ENCODE results near the gene E4F1. TPM values are rescaled to one million over a fixed set of nuclear protein-coding genes. Genes with fewer than 3 reads are reported as not detected.

E4F1 gene
- total and polyA plus RNA-seq, 2 of the 8 experiments (the other 6 are each of a cell fraction or from before 2014, with no cell fraction given) = 22.2 to 27.0 TPM

DNA sequence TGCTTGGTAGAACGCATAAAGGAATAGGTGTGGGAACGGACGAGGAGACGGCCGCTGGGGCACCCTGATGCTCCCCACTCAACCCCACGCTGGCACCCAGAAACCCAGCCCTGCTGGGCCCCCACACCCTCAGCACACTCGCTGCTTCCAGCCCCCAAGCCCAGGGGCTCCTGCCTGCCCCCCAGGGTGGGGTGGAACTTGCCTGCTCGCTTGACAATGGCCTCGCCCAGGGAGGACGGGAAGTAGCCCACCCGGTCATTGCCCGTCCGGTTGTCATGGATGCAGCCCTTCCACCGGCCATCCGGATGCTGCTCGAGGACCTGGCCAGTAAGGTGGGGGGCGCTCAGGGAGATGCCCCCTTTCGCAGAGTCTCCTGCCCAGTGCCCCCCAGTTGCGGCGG is 36.9 kb upstream of the E4F1 start:
- no peak overlapping the region for H2AK5ac ChIP-seq (ENCODE audit: low read depth, low read length)
- DNase-seq (ENCODE audit: low read depth in 1 of 2, low spot score in 2 of 2) = no peak
- peaks cover 0 to 6% of the 10 kb centered on the region in 2 experiments for H4K20me1 ChIP-seq (replicated peaks in 1 of 2; ENCODE audit: control insufficient read depth in 1 of 2, insufficient read depth in 2 of 2, low read length in 2 of 2)
- no peaks in the 10 kb centered on the region for H3K79me1 ChIP-seq (ENCODE audit: low read depth, low read length)
- WGBS, 2 experiments (ENCODE audit: extremely low coverage in 1 of 2, insufficient coverage in 1 of 2, insufficient read length in 1 of 2, insufficient replicate concordance in 2 of 2, low coverage in 1 of 2, low lambda C conversion rate in 2 of 2, missing lambda C conversion rate in 1 of 2) = 94% methylated on average over 15 of the region's 20 CpGs; no CpG with 5 or more reads in 1 of the 2 experiments
- no peak overlapping the region for H2AFZ ChIP-seq (ENCODE audit: low read length)
- peak overlapping the region; percentile 51; the same call in 1 of the 2 replicates for H4K8ac ChIP-seq (ENCODE audit: extremely low read depth, insufficient read depth, low read length)
- no peaks in the 10 kb centered on the region for H3K79me2 ChIP-seq (ENCODE audit: control insufficient read depth in 1 of 2, insufficient read depth in 2 of 2, low read length in 2 of 2)
- no peak overlapping the region for H4K91ac ChIP-seq (replicated peaks; ENCODE audit: insufficient read length, low read length)
- H3K4me1 ChIP-seq (replicated peaks in 1 of 4; ENCODE audit: control insufficient read depth in 3 of 4, insufficient read depth in 4 of 4, low read length in 3 of 4) = peaks cover 0 to 5% (median 2%) of the 10 kb centered on the region in 4 experiments; a peak in 4 of 7 replicates
- no peak overlapping the region for H3K9ac ChIP-seq (replicated peaks in 1 of 4; ENCODE audit: extremely low read depth in 1 of 4, low read depth in 3 of 4, low read length in 3 of 4)
- no peak overlapping the region for H2BK15ac ChIP-seq (ENCODE audit: low read length)
- no peak overlapping the region for H4K5ac ChIP-seq (ENCODE audit: insufficient read length, low read depth, low read length)
- H3K9me3 ChIP-seq (ENCODE audit: insufficient read depth in 2 of 2, low read depth in 1 of 2, low read length in 1 of 2) = no peaks in the 10 kb centered on the region
- no peak overlapping the region for H3K27ac ChIP-seq (ENCODE audit: low read depth, low read length)
- no peak overlapping the region for H2BK5ac ChIP-seq (ENCODE audit: low read depth, low read length)
- no peaks in the 10 kb centered on the region for H3K27me3 ChIP-seq (replicated peaks in 1 of 4; ENCODE audit: control insufficient read depth in 3 of 4, extremely low read depth in 1 of 4, insufficient read depth in 3 of 4, low read length in 3 of 4)
- H3K4me2 ChIP-seq (ENCODE audit: insufficient read depth in 1 of 2, low read depth in 2 of 2, low read length in 2 of 2) = no peak overlapping the region
- H3K23me2 ChIP-seq (ENCODE audit: low read depth, low read length) = peaks cover 2% of the 10 kb centered on the region; the same call in 1 of the 2 replicates
- H3K23ac ChIP-seq (ENCODE audit: insufficient read length) = no peak overlapping the region
- H2BK12ac ChIP-seq (ENCODE audit: low read depth, low read length) = no peak overlapping the region
- no peak overlapping the region for H2BK20ac ChIP-seq (ENCODE audit: low read length)
- no peak overlapping the region for H3K14ac ChIP-seq (ENCODE audit: insufficient read length)
- no peak overlapping the region for H3K56ac ChIP-seq (replicated peaks; ENCODE audit: insufficient read length, low read depth, low read length)
- no peak overlapping the region for H3K4me3 ChIP-seq (ENCODE audit: extremely low read depth in 1 of 4, insufficient read depth in 2 of 4, low read depth in 3 of 4, low read length in 4 of 4)
- no peak for FAIRE-seq
- H2BK120ac ChIP-seq (replicated peaks; ENCODE audit: low read depth, low read length) = no peak overlapping the region
- peaks cover 0 to 4% (median 0%) of the 10 kb centered on the region in 4 experiments; a peak in 1 of 8 replicates for H3K36me3 ChIP-seq (ENCODE audit: control insufficient read depth in 2 of 4, insufficient read depth in 4 of 4, low read length in 3 of 4)
- POLR2A ChIA-PET (ENCODE audit: partially characterized antibody) = interaction anchor here (0.6 to 4.9 kb wide), 3 partner anchors 14 to 62 kb away, joined by 3 to 17 read pairs (median 3); no protein-coding TSS in a partner anchor
- H3K18ac ChIP-seq (ENCODE audit: extremely low read depth, low read length) = no peak overlapping the region
- CTCF ChIA-PET (ENCODE audit: partially characterized antibody) = interaction anchor here (1.6 to 2.1 kb wide), 2 partner anchors 8 to 20 kb away, joined by 4 to 9 read pairs; no protein-coding TSS in a partner anchor
- TF ChIP-seq KDM5A (IDR thresholded peaks at IDR 0.05; ENCODE audit: low read length) = no peak
- TF ChIP-seq SIRT6 (IDR thresholded peaks at IDR 0.05; ENCODE audit: low read length) = no peak
- TF ChIP-seq HDAC6 (IDR thresholded peaks at IDR 0.05; ENCODE audit: low read depth, low read length) = no peak
- TF ChIP-seq SRF (IDR thresholded peaks at IDR 0.05; ENCODE audit: low read depth, low read length) = no peak
- TF ChIP-seq JUND (IDR thresholded peaks at IDR 0.05; ENCODE audit: low read length) = no peak
- H3K4ac ChIP-seq (replicated peaks; ENCODE audit: insufficient read length, low read depth, low read length) = no peak overlapping the region
